ENCODE measurements around the gene D2HGDH.
"Not testable (repeated sequence)": the region's sequence is repeated elsewhere in the genome, so short reads cannot be mapped to it uniquely, and the experiment has no call there.

Gene D2HGDH

DNA sequence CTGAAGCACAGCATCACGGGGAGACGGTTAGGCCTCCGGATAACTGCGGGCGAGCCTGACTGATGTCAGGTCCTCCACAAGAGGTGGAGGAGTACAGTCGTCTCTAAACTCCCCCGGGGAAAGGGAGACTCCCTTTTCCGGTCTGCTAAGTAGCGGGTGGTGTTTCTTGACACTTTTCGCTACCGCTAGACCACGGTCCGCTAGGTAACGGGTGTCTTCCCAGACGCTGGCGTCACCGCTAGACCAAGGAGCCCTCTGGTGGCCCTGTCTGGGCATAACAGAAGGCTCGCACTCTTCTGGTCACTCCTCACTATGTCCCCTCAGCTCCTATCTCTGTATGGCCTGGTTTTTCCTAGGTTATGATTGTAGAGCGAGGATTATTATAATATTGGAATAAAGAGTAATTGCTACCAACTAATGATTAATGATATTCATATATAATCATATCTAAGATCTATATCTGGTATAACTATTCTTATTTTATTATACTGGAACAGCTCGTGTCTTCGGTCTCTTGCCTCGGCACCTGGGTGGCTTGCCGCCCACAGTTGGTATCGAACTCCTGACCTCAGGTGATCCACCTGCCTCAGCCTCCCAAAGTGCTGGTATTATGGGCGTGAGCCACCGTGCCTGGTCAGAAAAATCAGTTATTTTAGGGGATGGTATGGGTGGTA is 1.8 kb upstream of the D2HGDH start:
- Mint-ChIP-seq H3K4me1 (ENCODE audit: low read depth in 2 of 2) (peaks cover 19 to 27% of the 10 kb centered on the region in 2 donors), H3K27ac (peak overlapping the region in 1 of 2 donors; percentile 53), H3K4me3 (peak overlapping the region; percentile 72 to 74)
- not testable (repeated sequence) for H3K36me3 Mint-ChIP-seq (ENCODE audit: insufficient read depth); H3K27me3 Mint-ChIP-seq; H3K9me3 Mint-ChIP-seq; ATAC-seq (replicated peaks)
- peak in 2 of 3 experiments; percentile 50 to 55 for DNase-seq

DNA sequence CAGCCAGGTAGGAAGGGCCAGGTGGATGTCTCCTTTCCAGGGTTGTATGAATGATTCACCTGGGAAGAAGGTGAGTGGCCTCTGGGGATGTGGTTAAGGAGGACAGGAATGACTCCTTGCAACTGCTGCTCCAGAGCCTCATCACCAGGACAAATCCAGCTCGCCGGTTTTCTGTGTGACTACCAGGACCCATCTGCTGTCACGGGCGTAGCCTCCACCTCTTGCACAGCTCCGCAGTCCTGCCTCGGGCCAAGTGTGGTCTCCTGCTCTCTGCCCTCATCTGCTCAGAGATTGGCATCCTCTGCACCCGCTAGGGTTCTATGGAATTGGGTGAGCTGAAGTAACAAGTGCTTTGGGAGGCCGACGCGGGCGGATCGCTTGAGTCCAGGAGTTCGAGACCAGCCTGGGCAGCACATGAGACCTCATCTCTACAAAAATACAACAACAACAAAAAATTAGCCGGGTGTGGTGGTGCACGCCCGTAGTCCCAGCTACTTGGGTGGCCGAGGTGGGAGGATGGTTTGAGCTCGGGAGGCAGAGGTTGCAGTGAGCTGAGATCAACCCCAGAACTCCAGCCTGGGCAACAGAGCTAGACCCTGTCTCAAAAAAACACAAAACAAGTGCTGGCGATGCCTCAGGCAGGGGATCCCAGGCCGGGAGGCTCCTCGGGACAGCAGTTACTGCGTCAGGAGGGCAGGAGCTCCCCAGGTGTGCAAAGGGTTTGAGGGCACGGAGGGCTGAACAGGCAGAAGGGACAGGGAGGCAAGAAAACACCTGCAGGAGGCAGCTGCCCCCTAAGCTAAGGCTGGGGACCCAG is 831 bp upstream of the D2HGDH start:
- H3K4me1 Mint-ChIP-seq (ENCODE audit: low read depth in 2 of 2): peaks cover 19 to 29% of the 10 kb centered on the region in 2 donors

DNA sequence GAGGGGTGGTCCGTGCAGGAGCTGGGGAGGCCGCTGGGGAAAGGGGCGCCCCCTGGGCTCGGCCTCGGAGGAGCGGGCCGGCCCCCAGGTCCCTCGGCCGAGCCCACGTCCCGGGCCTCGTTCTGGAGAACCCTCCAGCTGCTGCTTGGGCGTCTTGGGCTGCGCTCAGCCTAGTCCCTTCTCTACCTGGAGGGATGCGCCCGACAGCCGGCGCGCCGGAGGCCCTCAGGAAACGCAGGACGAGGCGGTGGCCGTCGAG is 293 bp upstream of the D2HGDH start:
- Mint-ChIP-seq H3K4me1 (ENCODE audit: low read depth in 2 of 2) (peaks cover 19 to 32% of the 10 kb centered on the region in 2 donors), H3K9me3 (no peaks in the 10 kb centered on the region), H3K36me3 (ENCODE audit: insufficient read depth) (peaks cover 13% of the 10 kb centered on the region), H3K27me3 (no peaks in the 10 kb centered on the region), H3K4me3 (peak overlapping the region; percentile 72 to 74), H3K27ac (peak overlapping the region in 1 of 2 donors; percentile 53)
- ATAC-seq (replicated peaks) (no peak), DNase-seq (no peak)

More for the DNA sequence above, 831 bp upstream of the D2HGDH start:
- Mint-ChIP-seq H3K9me3 (no peaks in the 10 kb centered on the region), H3K4me3 (peak overlapping the region; percentile 72 to 74), H3K27ac (peak overlapping the region; percentile 53 to 56), H3K36me3 (ENCODE audit: insufficient read depth) (peaks cover 13% of the 10 kb centered on the region), H3K27me3 (no peaks in the 10 kb centered on the region)
- no peak for ATAC-seq (replicated peaks)
- peak in 1 of 3 experiments; percentile 15 for DNase-seq

DNA sequence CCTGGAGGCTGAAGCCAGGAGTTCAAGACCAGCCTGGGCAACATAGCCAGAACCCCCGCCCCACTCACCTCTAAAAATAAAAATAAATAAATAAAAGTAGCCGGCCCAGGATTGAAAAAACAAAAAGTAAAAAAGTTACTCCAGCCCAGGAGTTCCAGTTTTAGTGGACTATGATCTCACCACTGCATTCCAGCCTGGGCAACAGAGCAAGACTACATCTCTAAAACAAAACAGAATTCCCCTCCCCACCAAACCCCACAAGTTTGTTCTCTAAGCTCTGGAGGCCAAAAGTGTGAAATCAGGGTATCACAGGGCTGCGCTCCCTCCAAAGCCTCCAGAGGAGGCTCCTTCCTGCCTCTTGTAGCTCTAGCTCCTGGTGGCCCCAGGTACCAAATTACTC is 1.7 kb downstream of the D2HGDH start:
- ATAC-seq (replicated peaks): no peak
- no peaks in the 10 kb centered on the region for H3K9me3 Mint-ChIP-seq

DNA sequence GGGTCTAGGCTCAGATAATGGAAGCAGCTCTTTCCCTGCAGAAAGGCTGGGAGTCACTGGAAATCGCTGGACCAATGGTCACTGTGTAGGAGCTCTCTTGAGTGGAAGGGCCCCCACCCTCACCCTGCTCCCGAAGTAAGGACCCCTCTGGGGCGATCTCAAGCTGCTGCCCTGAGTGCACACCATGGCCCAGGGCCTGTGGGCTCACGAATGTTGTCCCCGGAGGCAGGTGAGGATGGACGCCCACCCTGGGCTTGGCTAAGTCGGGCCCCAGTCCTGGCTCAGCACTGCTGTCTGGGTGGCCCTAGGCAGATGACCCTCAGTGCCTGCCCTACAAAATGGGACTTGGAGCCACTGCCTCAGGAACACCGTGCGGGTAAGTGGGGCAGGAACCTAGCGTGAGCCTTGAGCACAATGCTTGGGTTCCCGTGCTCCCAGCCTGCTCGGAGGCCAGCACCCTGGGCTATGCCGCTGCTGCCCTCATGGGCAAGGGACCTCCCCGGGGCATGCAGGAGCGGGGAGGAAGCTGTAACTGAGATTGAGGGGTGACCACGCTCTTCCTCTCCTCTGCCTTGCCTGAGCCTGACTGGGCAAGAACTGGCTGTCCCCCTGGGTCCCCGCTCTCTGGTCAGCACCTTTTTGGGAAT is 3.7 kb downstream of the D2HGDH start:
- no peak for DNase-seq
- Mint-ChIP-seq H3K36me3 (ENCODE audit: insufficient read depth) (peaks cover 18% of the 10 kb centered on the region), H3K27me3 (no peaks in the 10 kb centered on the region), H3K27ac (peak overlapping the region in 1 of 2 donors; percentile 77), H3K9me3 (no peaks in the 10 kb centered on the region), H3K4me1 (ENCODE audit: low read depth in 2 of 2) (peaks cover 23 to 41% of the 10 kb centered on the region in 2 donors), H3K4me3 (no peak overlapping the region)
- no peak for ATAC-seq (replicated peaks)

More for the DNA sequence above, 1.7 kb downstream of the D2HGDH start:
- peak overlapping the region; percentile 63 to 74 for H3K4me3 Mint-ChIP-seq
- H3K4me1 Mint-ChIP-seq (ENCODE audit: low read depth in 2 of 2): peaks cover 29 to 44% of the 10 kb centered on the region in 2 donors
- H3K36me3 Mint-ChIP-seq (ENCODE audit: insufficient read depth): peaks cover 22% of the 10 kb centered on the region
- no peaks in the 10 kb centered on the region for H3K27me3 Mint-ChIP-seq
- H3K27ac Mint-ChIP-seq: peak overlapping the region in 1 of 2 donors; percentile 10
- DNase-seq: no peak

DNA sequence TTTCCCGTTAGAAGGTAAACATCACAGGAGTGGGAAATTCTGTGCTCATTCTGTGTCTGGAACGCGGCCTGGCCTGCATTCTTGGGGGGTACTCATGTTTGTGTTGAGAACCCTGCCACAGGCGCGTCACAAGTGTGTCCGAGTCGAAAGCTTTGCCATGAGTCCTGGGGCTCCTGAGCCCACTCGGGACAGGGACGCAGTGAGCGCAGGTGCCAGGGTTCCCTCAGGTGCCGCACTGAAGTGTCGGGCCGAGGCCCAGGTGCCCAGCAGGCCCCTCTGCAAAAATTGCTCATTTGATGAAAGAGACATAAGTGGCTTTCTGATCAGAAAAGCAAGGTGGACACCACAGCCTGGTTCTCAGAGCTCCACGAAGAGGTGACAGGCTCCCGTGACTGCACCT is 4.7 kb downstream of the D2HGDH start:
- Mint-ChIP-seq H3K27ac (peak overlapping the region; percentile 64 to 89), H3K4me3 (peak overlapping the region in 1 of 2 donors; percentile 78), H3K9me3 (no peaks in the 10 kb centered on the region), H3K27me3 (no peaks in the 10 kb centered on the region), H3K4me1 (ENCODE audit: low read depth in 2 of 2) (peaks cover 28 to 38% of the 10 kb centered on the region in 2 donors), H3K36me3 (ENCODE audit: insufficient read depth) (peaks cover 15% of the 10 kb centered on the region)
- ATAC-seq (replicated peaks) (no peak), DNase-seq (no peak)

DNA sequence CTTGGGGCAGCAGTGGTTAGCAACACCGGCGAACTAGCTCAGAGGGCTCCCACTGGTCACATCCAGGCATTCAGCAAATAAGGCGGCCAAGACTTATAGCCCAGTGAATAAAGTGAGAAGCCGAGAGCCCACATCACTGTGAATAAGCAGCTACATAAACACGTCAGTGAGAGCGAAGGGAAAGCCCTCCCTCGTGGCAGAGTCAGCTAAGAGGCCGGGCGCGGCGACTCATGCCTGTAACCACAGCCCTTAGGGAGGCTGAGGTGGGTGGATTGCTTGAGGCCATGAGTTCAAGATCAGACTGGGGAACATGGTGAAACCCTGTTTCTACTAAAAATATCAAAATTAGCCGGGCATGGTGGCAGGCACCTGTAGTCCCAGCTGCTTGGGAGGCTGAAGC is 5.2 kb downstream of the D2HGDH start:
- Mint-ChIP-seq H3K4me3 (peak overlapping the region; percentile 55 to 78), H3K27me3 (no peaks in the 10 kb centered on the region), H3K27ac (peak overlapping the region; percentile 64 to 89), H3K36me3 (ENCODE audit: insufficient read depth) (peaks cover 15% of the 10 kb centered on the region), H3K4me1 (ENCODE audit: low read depth in 2 of 2) (peaks cover 28 to 38% of the 10 kb centered on the region in 2 donors), H3K9me3 (no peaks in the 10 kb centered on the region)
- DNase-seq: no peak
- peak; percentile 11 for ATAC-seq (replicated peaks)

DNA sequence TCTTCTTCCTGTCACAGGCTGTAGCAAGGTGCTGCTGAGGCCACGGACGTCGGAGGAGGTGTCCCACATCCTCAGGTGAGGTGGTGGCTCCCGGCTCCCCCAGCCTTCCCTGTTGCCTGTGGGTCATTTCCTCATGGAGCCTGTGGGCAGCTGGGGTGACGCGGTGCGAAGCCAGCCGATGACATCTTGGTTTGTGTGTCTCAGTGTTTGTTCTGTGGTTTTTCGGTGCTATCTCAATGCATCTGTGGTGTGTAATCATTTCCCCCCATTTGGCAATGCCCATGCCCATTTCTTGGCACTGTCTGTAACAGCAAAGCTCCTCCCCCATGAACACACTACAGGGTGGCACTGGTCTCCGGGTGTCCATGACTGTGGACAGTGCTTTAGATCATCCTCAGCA is 6.6 kb downstream of the D2HGDH start:
- peak; percentile 35 to 49 (median 41) for DNase-seq
- H3K36me3 Mint-ChIP-seq (ENCODE audit: insufficient read depth): peaks cover 15% of the 10 kb centered on the region
- no peaks in the 10 kb centered on the region for H3K27me3 Mint-ChIP-seq
- no peaks in the 10 kb centered on the region for H3K9me3 Mint-ChIP-seq
- H3K4me1 Mint-ChIP-seq (ENCODE audit: low read depth in 2 of 2): peaks cover 28 to 38% of the 10 kb centered on the region in 2 donors
- peak overlapping the region; percentile 75 to 78 for H3K4me3 Mint-ChIP-seq
- peak overlapping the region; percentile 38 to 89 for H3K27ac Mint-ChIP-seq
- peak; percentile 78 for ATAC-seq (replicated peaks)

DNA sequence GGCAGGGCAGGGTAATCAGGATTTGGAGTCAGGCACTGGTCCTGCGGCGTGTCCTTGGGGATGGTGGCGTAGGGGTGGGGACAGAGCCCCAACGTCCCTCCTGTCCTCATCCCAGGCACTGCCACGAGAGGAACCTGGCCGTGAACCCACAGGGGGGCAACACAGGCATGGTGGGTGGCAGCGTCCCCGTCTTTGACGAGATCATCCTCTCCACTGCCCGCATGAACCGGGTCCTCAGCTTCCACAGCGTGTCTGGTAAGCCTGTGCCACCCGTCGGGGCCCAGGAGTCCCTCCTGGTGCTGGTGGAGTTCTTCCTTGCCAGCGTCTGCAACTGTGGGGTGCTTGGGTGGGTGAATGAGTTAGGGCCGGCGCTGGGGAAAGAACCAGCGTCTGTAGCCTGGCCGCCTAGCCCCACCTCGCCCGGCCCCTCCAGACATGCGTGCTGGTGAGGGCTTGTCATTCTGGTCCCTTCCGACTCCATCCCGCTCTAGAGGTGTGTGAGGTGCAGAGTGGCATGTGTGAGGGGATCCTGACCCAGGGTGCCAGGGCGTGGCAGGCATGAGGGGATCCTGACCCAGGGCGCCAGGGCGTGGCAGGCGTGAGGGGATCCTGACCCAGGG is 8.0 kb downstream of the D2HGDH start:
- Mint-ChIP-seq H3K4me3 (peak overlapping the region in 1 of 2 donors; percentile 19), H3K9me3 (no peaks in the 10 kb centered on the region), H3K4me1 (ENCODE audit: low read depth in 2 of 2) (peaks cover 23 to 35% of the 10 kb centered on the region in 2 donors), H3K36me3 (ENCODE audit: insufficient read depth) (peaks cover 12% of the 10 kb centered on the region), H3K27me3 (no peaks in the 10 kb centered on the region), H3K27ac (peak overlapping the region in 1 of 2 donors; percentile 75)
- ATAC-seq (replicated peaks): no peak
- no peak for DNase-seq

DNA sequence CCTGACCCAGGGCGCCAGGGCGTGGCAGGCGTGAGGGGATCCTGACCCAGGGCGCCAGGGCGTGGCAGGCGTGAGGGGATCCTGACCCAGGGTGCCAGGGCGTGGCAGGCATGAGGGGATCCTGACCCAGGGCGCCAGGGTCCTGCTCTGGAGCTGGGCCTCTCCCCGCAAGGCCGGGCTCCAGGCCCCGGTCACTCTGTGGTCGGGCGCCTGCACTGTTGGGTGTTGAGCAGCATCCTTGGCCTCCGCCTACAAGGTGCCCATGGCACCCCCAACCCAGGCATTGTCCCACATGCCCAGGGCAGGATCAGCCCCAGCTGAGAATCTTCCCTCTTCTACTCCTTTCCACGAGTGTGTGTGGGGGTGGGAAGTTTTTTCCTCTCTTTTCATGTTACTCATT is 8.6 kb downstream of the D2HGDH start:
- ATAC-seq (replicated peaks); H3K9me3 Mint-ChIP-seq; DNase-seq; H3K27ac Mint-ChIP-seq; H3K4me3 Mint-ChIP-seq; H3K27me3 Mint-ChIP-seq: not testable (repeated sequence)
- Mint-ChIP-seq H3K36me3 (ENCODE audit: insufficient read depth) (peaks cover 13% of the 10 kb centered on the region), H3K4me1 (ENCODE audit: low read depth in 2 of 2) (peaks cover 23 to 34% of the 10 kb centered on the region in 2 donors)

DNA sequence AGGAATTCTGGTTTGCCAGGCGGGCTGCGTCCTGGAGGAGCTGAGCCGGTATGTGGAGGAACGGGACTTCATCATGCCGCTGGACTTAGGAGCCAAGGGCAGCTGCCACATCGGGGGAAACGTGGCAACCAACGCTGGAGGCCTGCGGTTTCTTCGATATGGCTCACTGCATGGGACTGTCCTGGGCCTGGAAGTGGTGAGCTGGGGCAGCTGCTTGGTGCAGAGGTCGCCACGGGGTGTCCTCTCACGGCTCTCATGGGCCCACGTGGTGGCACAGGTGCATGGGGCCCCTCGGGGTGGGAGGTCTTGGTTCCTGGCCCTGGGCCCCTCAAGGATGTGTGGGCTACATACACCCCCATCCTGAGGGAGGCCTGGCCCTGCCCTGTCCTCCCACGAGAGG is 9.2 kb downstream of the D2HGDH start:
- DNase-seq (no peak), ATAC-seq (replicated peaks) (no peak)
- no peaks in the 10 kb centered on the region for H3K27me3 Mint-ChIP-seq
- no peak overlapping the region for H3K4me3 Mint-ChIP-seq
- H3K27ac Mint-ChIP-seq: peak overlapping the region in 1 of 2 donors; percentile 15
- peaks cover 23 to 32% of the 10 kb centered on the region in 2 donors for H3K4me1 Mint-ChIP-seq (ENCODE audit: low read depth in 2 of 2)
- H3K36me3 Mint-ChIP-seq (ENCODE audit: insufficient read depth): peaks cover 13% of the 10 kb centered on the region
- H3K9me3 Mint-ChIP-seq: no peaks in the 10 kb centered on the region

DNA sequence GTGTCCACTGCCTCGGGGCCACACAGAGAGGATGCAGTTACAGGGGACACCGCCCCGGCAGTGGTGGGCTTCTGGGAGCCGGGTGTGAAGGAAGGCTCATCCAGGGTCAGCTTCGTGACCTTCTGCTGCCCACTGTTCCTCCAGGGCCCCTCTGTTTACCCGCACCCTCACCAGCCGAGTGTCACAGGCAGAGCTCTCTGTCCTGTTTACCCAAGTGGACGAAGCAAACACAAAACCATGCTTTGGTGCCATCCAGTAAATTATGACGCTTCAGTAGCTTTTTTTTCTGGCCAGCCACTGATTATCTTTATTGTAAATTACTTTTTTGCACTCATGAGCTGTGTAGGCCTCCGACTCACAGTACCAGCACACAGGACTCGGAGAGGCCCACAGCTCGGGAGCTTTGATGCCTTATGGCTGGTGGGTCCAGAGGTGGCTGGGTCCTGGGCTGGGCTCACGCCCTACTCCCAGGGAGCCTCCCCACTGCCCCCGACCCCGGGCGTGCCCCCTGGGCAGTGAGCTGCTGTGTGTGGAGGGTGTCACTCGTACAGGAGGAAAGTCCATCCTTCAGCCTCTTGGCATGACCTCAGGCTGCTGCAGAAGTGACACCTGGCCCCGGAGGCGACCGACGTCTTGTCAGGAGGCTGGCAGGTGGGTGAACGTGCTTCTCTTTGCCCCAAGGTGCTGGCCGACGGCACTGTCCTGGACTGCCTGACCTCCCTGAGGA is 9.8 kb downstream of the D2HGDH start:
- ATAC-seq (replicated peaks) (no peak), DNase-seq (no peak)
- Mint-ChIP-seq H3K36me3 (ENCODE audit: insufficient read depth) (peaks cover 15% of the 10 kb centered on the region), H3K27me3 (no peaks in the 10 kb centered on the region), H3K27ac (no peak overlapping the region), H3K9me3 (no peaks in the 10 kb centered on the region), H3K4me3 (no peak overlapping the region), H3K4me1 (ENCODE audit: low read depth in 2 of 2) (peaks cover 23 to 28% of the 10 kb centered on the region in 2 donors)

DNA sequence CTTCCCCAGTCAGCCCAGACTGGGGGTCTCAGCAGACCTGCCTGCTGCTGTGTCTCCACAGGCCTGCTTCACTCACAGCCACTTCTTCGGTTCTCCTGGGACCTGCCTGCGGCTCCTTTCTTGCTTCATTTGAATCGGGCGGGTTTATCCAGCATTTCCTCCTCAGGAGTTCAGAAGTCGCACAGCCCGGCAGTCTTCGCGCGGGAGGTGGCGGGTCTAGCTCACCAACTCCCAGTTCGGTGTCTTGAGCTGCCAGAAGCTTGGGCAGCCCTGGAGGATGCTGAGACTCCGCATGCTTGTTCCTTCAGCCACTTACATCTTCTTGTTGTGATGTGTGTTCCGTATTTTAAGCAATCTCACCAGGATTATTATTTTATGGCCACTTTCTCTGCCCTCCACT is 10.8 kb downstream of the D2HGDH start:
- H3K27me3 Mint-ChIP-seq: no peaks in the 10 kb centered on the region
- H3K4me3 Mint-ChIP-seq: no peak overlapping the region
- H3K9me3 Mint-ChIP-seq: no peaks in the 10 kb centered on the region
- no peak for DNase-seq
- no peak for ATAC-seq (replicated peaks)
- no peak overlapping the region for H3K27ac Mint-ChIP-seq
- H3K4me1 Mint-ChIP-seq (ENCODE audit: low read depth in 2 of 2): peaks cover 16 to 18% of the 10 kb centered on the region in 2 donors
- peaks cover 8% of the 10 kb centered on the region for H3K36me3 Mint-ChIP-seq (ENCODE audit: insufficient read depth)
